ENCODE measurements around the gene ANXA5. TPM values are rescaled to one million over a fixed set of nuclear protein-coding genes. Genes with fewer than 3 reads are reported as not detected.
A peak's percentile ranks its signal among the peaks of the same experiment; 100 is the strongest.

ANXA5 gene
- total RNA-seq, 1 donor from 2014 or later, result 203 TPM

DNA sequence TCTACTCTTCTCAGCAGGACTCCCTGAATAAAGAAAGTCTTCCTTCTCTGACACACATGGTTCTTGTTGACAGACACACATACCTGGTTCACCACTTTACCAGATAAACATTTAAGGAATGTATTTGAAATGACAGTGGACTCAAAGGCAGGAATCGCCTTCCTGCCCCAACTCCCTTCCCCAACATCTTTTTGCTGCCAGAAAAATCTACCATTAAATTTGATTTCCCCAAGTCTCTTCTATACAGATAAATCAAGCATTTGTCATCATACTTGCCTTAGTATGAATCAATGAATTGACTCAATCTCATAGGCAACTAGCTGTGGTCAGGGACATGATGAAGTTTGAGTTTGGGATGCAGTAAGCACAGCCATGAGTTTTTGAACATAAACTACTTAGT lies 23.3 kb upstream of the ANXA5 start:
- no peak for DNase-seq (ENCODE audit: low spot score in 2 of 2)
- Histone ChIP-seq H3K4me1 (no peaks in the 10 kb centered on the region), H3K9me3 (no peaks in the 10 kb centered on the region), H3K36me3 (no peaks in the 10 kb centered on the region), H3K27ac (no peak overlapping the region), H3K27me3 (no peaks in the 10 kb centered on the region), H3K4me3 (no peak overlapping the region)
- TF ChIP-seq, protein P1, sequence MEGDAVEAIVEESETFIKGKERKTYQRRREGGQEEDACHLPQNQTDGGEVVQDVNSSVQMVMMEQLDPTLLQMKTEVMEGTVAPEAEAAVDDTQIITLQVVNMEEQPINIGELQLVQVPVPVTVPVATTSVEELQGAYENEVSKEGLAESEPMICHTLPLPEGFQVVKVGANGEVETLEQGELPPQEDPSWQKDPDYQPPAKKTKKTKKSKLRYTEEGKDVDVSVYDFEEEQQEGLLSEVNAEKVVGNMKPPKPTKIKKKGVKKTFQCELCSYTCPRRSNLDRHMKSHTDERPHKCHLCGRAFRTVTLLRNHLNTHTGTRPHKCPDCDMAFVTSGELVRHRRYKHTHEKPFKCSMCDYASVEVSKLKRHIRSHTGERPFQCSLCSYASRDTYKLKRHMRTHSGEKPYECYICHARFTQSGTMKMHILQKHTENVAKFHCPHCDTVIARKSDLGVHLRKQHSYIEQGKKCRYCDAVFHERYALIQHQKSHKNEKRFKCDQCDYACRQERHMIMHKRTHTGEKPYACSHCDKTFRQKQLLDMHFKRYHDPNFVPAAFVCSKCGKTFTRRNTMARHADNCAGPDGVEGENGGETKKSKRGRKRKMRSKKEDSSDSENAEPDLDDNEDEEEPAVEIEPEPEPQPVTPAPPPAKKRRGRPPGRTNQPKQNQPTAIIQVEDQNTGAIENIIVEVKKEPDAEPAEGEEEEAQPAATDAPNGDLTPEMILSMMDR (IDR thresholded peaks at IDR 0.05), result no peak
- intact Hi-C loops (cut with DNase I), result no loop called here

GRCh38 chr4:121717680-121718237 lies 21.0 kb upstream of the ANXA5 start:
- Histone ChIP-seq H3K36me3 (no peaks in the 10 kb centered on the region), H3K4me1 (no peaks in the 10 kb centered on the region), H3K4me3 (no peak overlapping the region), H3K27ac (no peak overlapping the region), H3K27me3 (no peaks in the 10 kb centered on the region), H3K9me3 (no peaks in the 10 kb centered on the region)
- intact Hi-C loops (cut with DNase I), result no loop called here
- no peak for DNase-seq (ENCODE audit: low spot score in 2 of 2)
- TF ChIP-seq, protein P1 (IDR thresholded peaks at IDR 0.05), result no peak

- no peak for DNase-seq (ENCODE audit: low spot score in 2 of 2)
- Histone ChIP-seq H3K36me3 (no peaks in the 10 kb centered on the region), H3K9me3 (no peaks in the 10 kb centered on the region), H3K4me1 (no peaks in the 10 kb centered on the region), H3K27me3 (no peaks in the 10 kb centered on the region), H3K4me3 (no peak overlapping the region), H3K27ac (no peak overlapping the region)
- TF ChIP-seq, protein P1 (IDR thresholded peaks at IDR 0.05), result no peak
- intact Hi-C loops (cut with DNase I), result no loop called here
These were observed 17.8 kb upstream of the ANXA5 start for GRCh38 chr4:121714548-121714947.

- no peaks in the 10 kb centered on the region for H3K9me3 ChIP-seq
- H3K4me1 ChIP-seq, result no peaks in the 10 kb centered on the region
- intact Hi-C loops (cut with DNase I), result no loop called here
- no peaks in the 10 kb centered on the region for H3K36me3 ChIP-seq
- no peak overlapping the region for H3K4me3 ChIP-seq
- no peak overlapping the region for H3K27ac ChIP-seq
- TF ChIP-seq, protein P1 (IDR thresholded peaks at IDR 0.05), result no peak
- no peaks in the 10 kb centered on the region for H3K27me3 ChIP-seq
- DNase-seq (ENCODE audit: low spot score in 2 of 2), result no peak
These were observed 16.0 kb upstream of the ANXA5 start for GRCh38 chr4:121712783-121713182.

GRCh38 chr4:121712001-121712651 lies 15.3 kb upstream of the ANXA5 start:
- Histone ChIP-seq H3K4me1 (no peaks in the 10 kb centered on the region), H3K27ac (peak overlapping the region; percentile 61 to 77), H3K36me3 (no peaks in the 10 kb centered on the region), H3K9me3 (no peaks in the 10 kb centered on the region), H3K27me3 (no peaks in the 10 kb centered on the region), H3K4me3 (peak overlapping the region; percentile 27 to 51)
- TF ChIP-seq, protein P1 (IDR thresholded peaks at IDR 0.05), result no peak
- no peak for DNase-seq (ENCODE audit: low spot score in 2 of 2)
- intact Hi-C loops (cut with DNase I), result no loop called here

All from ascending aorta (tissue), 2 donors.